Measurements from ENCODE around the gene PRSS33. TPM values are rescaled to one million over a fixed set of nuclear protein-coding genes. Genes with fewer than 3 reads are reported as not detected.

Gene PRSS33
- total RNA-seq, 1 donor from 2014 or later: not detected

DNA sequence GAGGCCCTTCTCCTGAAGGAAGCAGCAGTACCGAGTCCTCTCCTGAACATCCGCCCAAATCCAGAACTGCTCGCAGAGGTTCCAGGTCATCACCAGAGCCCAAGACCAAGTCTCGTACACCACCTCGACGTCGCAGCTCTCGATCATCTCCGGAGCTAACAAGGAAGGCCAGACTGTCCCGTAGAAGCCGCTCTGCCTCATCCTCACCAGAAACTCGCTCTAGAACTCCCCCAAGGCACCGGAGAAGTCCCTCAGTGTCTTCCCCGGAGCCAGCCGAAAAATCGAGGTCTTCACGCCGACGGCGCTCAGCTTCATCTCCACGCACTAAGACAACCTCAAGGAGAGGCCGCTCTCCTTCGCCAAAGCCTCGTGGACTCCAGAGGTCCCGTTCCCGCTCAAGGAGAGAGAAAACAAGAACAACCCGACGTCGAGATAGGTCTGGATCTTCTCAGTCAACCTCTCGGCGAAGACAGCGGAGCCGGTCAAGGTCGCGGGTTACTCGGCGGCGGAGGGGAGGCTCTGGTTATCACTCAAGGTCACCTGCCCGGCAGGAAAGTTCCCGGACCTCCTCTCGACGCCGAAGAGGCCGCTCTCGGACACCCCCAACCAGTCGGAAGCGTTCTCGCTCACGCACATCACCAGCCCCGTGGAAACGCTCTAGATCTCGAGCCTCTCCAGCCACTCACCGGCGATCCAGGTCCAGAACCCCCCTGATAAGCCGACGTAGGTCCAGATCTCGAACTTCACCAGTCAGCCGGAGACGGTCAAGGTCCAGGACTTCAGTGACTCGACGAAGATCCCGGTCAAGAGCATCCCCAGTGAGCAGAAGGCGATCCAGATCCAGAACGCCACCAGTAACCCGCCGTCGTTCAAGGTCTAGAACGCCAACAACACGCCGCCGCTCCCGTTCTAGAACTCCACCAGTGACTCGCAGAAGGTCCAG, 21.6 kb downstream of the PRSS33 start:
- Mint-ChIP-seq H3K4me1 (no peaks in the 10 kb centered on the region), H3K27ac (no peak overlapping the region), H3K4me3 (no peak overlapping the region), H3K27me3 (no peaks in the 10 kb centered on the region), H3K36me3 (ENCODE audit: low read depth) (peaks cover 100% of the 10 kb centered on the region), H3K9me3 (no peaks in the 10 kb centered on the region)
- no peak for DNase-seq
- CTCF ChIA-PET: no interaction called here
- POLR2A ChIA-PET: no interaction called here
- TF ChIP-seq, protein P1, sequence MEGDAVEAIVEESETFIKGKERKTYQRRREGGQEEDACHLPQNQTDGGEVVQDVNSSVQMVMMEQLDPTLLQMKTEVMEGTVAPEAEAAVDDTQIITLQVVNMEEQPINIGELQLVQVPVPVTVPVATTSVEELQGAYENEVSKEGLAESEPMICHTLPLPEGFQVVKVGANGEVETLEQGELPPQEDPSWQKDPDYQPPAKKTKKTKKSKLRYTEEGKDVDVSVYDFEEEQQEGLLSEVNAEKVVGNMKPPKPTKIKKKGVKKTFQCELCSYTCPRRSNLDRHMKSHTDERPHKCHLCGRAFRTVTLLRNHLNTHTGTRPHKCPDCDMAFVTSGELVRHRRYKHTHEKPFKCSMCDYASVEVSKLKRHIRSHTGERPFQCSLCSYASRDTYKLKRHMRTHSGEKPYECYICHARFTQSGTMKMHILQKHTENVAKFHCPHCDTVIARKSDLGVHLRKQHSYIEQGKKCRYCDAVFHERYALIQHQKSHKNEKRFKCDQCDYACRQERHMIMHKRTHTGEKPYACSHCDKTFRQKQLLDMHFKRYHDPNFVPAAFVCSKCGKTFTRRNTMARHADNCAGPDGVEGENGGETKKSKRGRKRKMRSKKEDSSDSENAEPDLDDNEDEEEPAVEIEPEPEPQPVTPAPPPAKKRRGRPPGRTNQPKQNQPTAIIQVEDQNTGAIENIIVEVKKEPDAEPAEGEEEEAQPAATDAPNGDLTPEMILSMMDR (IDR thresholded peaks at IDR 0.05): no peak
- no peak for ATAC-seq (ENCODE audit: low read depth)
- intact Hi-C loops (cut with micrococcal nuclease): no loop called here

DNA sequence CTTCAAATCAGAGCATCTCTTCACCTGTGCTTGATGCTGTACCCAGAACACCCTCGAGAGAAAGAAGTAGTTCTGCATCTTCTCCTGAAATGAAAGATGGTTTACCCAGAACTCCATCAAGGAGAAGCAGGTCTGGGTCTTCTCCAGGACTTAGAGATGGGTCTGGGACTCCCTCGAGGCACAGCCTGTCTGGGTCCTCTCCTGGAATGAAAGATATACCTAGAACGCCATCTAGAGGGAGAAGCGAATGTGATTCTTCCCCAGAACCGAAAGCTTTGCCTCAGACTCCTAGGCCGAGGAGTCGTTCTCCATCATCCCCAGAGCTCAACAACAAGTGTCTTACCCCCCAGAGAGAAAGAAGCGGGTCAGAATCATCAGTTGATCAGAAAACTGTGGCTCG, 22.6 kb downstream of the PRSS33 start:
- TF ChIP-seq, protein P1 (IDR thresholded peaks at IDR 0.05): no peak
- no peaks in the 10 kb centered on the region for H3K27me3 Mint-ChIP-seq
- H3K4me3 Mint-ChIP-seq: no peak overlapping the region
- intact Hi-C loops (cut with micrococcal nuclease): no loop called here
- ChIA-PET CTCF (no interaction called here), POLR2A (no interaction called here)
- peaks cover 100% of the 10 kb centered on the region for H3K36me3 Mint-ChIP-seq (ENCODE audit: low read depth)
- ATAC-seq (ENCODE audit: low read depth) (no peak), DNase-seq (no peak)
- no peaks in the 10 kb centered on the region for H3K4me1 Mint-ChIP-seq
- no peak overlapping the region for H3K27ac Mint-ChIP-seq
- H3K9me3 Mint-ChIP-seq: no peaks in the 10 kb centered on the region

DNA sequence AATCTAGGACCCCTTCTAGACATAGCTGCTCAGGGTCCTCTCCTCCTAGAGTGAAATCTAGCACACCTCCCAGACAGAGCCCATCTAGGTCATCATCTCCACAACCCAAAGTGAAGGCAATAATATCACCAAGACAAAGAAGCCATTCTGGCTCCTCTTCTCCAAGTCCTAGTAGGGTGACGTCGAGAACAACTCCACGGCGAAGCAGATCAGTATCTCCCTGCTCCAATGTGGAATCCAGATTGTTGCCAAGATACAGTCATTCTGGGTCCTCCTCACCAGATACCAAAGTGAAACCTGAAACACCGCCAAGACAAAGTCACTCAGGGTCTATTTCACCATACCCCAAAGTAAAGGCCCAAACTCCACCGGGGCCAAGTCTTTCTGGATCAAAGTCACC, 24.2 kb downstream of the PRSS33 start:
- POLR2A ChIA-PET: interaction anchor here (1.3 kb wide), 1 partner anchor 10 kb away, joined by 7 read pairs; the partner anchor contains the start of gene SRRM2
- CTCF ChIA-PET: no interaction called here
- Mint-ChIP-seq H3K27ac (no peak overlapping the region), H3K27me3 (no peaks in the 10 kb centered on the region), H3K4me3 (no peak overlapping the region), H3K9me3 (no peaks in the 10 kb centered on the region), H3K4me1 (peaks cover 4% of the 10 kb centered on the region), H3K36me3 (ENCODE audit: low read depth) (peaks cover 100% of the 10 kb centered on the region)
- DNase-seq: no peak
- no peak for ATAC-seq (ENCODE audit: low read depth)
- TF ChIP-seq, protein P1 (IDR thresholded peaks at IDR 0.05): no peak
- intact Hi-C loops (cut with micrococcal nuclease): no loop called here

DNA sequence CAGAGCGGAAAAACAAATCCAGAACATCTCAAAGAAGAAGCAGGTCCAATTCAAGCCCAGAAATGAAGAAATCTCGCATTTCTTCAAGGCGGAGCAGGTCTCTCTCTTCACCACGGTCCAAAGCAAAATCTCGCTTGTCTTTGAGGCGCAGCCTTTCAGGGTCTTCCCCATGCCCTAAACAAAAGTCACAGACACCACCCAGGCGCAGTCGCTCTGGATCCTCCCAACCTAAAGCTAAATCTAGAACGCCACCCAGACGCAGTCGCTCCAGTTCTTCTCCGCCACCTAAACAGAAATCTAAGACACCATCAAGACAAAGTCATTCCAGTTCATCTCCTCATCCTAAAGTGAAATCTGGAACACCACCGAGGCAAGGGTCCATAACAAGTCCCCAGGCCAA, 24.6 kb downstream of the PRSS33 start:
- peaks cover 4% of the 10 kb centered on the region for H3K4me1 Mint-ChIP-seq
- TF ChIP-seq, protein P1 (IDR thresholded peaks at IDR 0.05): no peak
- intact Hi-C loops (cut with micrococcal nuclease): no loop called here
- H3K36me3 Mint-ChIP-seq (ENCODE audit: low read depth): peaks cover 100% of the 10 kb centered on the region
- ChIA-PET POLR2A (interaction anchor here (1.3 kb wide), 1 partner anchor 10 kb away, joined by 7 read pairs; the partner anchor contains the start of gene SRRM2), CTCF (no interaction called here)
- H3K4me3 Mint-ChIP-seq: no peak overlapping the region
- no peak overlapping the region for H3K27ac Mint-ChIP-seq
- DNase-seq (no peak), ATAC-seq (ENCODE audit: low read depth) (no peak)
- no peaks in the 10 kb centered on the region for H3K27me3 Mint-ChIP-seq
- H3K9me3 Mint-ChIP-seq: no peaks in the 10 kb centered on the region

DNA sequence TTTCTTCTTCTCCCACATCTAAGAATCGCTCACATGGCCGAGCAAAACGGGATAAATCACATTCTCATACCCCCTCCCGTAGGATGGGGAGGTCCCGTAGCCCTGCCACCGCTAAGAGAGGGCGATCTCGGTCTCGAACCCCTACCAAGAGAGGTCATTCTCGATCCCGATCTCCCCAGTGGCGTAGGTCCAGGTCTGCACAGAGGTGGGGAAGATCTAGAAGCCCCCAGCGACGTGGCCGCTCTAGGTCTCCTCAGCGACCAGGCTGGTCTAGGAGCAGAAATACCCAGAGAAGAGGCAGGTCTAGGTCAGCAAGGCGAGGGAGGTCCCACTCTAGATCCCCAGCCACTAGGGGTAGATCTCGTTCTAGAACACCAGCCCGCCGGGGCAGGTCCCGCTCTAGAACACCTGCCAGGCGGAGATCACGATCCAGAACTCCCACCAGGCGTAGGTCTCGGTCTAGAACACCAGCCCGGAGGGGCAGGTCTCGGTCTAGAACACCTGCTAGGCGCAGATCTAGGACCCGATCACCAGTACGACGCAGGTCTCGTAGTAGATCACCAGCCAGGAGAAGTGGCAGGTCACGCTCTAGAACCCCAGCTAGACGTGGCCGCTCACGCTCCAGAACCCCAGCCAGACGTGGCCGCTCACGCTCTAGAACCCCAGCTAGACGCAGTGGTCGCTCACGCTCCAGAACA, 25.3 kb downstream of the PRSS33 start:
- ChIA-PET POLR2A (no interaction called here), CTCF (no interaction called here)
- TF ChIP-seq, protein P1 (IDR thresholded peaks at IDR 0.05): no peak
- Mint-ChIP-seq H3K4me3 (no peak overlapping the region), H3K27ac (no peak overlapping the region), H3K36me3 (ENCODE audit: low read depth) (peaks cover 100% of the 10 kb centered on the region), H3K4me1 (peaks cover 8% of the 10 kb centered on the region), H3K27me3 (no peaks in the 10 kb centered on the region), H3K9me3 (no peaks in the 10 kb centered on the region)
- intact Hi-C loops (cut with micrococcal nuclease): no loop called here
- ATAC-seq (ENCODE audit: low read depth): no peak
- DNase-seq: no peak

All from activated B cell treated with CpG ODN at 0.5 μM for 24 hours (primary cell).